SK-N-MC (cell line): ENCODE measurements around the gene ZFP36.

Source experiments
- EZH2 ChIP-seq: fragments of 200-600 bp; sonication (generic); IDR thresholded peaks from one replicate; pipeline ENCODE4 v1.6.1; 2017; ENCODE audit warnings: antibody characterized with exemption
- POLR2AphosphoS5 ChIP-seq: IDR thresholded peaks from 2 replicates; pipeline ENCODE4 v1.6.1; 2012; ENCODE audit warnings: mild to moderate bottlenecking, low read depth, low read length, borderline replicate concordance

GRCh38 chr19:39389631-39390414 is 16.8 kb upstream of the ZFP36 start:
- TF ChIP-seq EZH2 (no peak), POLR2AphosphoS5 (no peak; the same call in 1 of the 2 replicates)
